H1 (cell line): ENCODE results near the gene RALGAPB. TPM values are rescaled to one million over a fixed set of nuclear protein-coding genes. Genes with fewer than 3 reads are reported as not detected.

Experiments used
- CTCF ChIA-PET: fragments of 300-600 bp; sonication (Branson Sonifier 250); formaldehyde crosslinking; loops from one replicate; lab custom pipeline; 2021; ENCODE audit not compliant: partially characterized antibody; lab: Charles Lee
- POLR2A ChIA-PET: fragments of 300-600 bp; sonication (Branson Sonifier 250); formaldehyde crosslinking; loops from one replicate; lab custom pipeline; 2021; ENCODE audit warnings: inconsistent platforms; ENCODE audit not compliant: partially characterized antibody; lab: Charles Lee
- DNase-seq, 2 experiments: peaks; one replicate each; pipeline versions ENCODE4 v3.0.0 to v3.0.0-alpha.2; 2010 to 2022; ENCODE audit warnings: low spot score in 2 of 2, low read depth in 1 of 2, mixed read lengths in 1 of 2
- FAIRE-seq: peaks from 2 replicates; lab custom pipeline; 2011; peaks lifted over from hg19 to GRCh38; lab: Jason Lieb, UNC
- H2AFZ ChIP-seq: 2 replicates; pipeline ENCODE4 v1.8.1; 2012; ENCODE audit warnings: low read length, inconsistent platforms
- H2AK5ac ChIP-seq: 2 replicates; pipeline ENCODE4 v1.6.1; 2013; ENCODE audit warnings: low read depth, low read length
- H2BK120ac ChIP-seq: replicated peaks from 2 replicates; pipeline ENCODE3; 2013; ENCODE audit warnings: low read depth, low read length, inconsistent platforms
- H2BK12ac ChIP-seq: 2 replicates; pipeline ENCODE4 v1.6.1; 2013; ENCODE audit warnings: low read depth, low read length
- H2BK15ac ChIP-seq: 2 replicates; pipeline ENCODE4 v1.6.1; 2013; ENCODE audit warnings: low read length
- H2BK20ac ChIP-seq: 2 replicates; pipeline ENCODE4 v1.6.1; 2013; ENCODE audit warnings: low read length
- H2BK5ac ChIP-seq: 2 replicates; pipeline ENCODE4 v1.6.1; 2013; ENCODE audit warnings: low read depth, low read length
- H3K14ac ChIP-seq: 2 replicates; pipeline ENCODE4 v1.6.1; 2013; ENCODE audit warnings: inconsistent platforms; ENCODE audit not compliant: insufficient read length
- H3K18ac ChIP-seq: 2 replicates; pipeline ENCODE4 v1.6.1; 2013; ENCODE audit warnings: low read length; ENCODE audit errors: extremely low read depth
- H3K23ac ChIP-seq: 2 replicates; pipeline ENCODE4 v1.6.1; 2013; ENCODE audit warnings: inconsistent platforms; ENCODE audit not compliant: insufficient read length
- H3K23me2 ChIP-seq: 2 replicates; pipeline ENCODE4 v1.6.1; 2013; ENCODE audit warnings: low read depth, low read length
- H3K27ac ChIP-seq: 2 replicates; pipeline ENCODE4 v1.6.1; 2011; ENCODE audit warnings: low read depth, low read length, inconsistent platforms
- H3K27me3 ChIP-seq, 4 experiments: replicated peaks in 1 of 4; 1 replicate in 1 of 4; 2 replicates in 3 of 4; pipeline versions ENCODE4 v1.6.1 to v1.8.1; 2011 to 2013; ENCODE audit warnings: low read length in 3 of 4, mild to moderate bottlenecking in 3 of 4, inconsistent platforms in 2 of 4, mixed read lengths in 2 of 4, moderate library complexity in 1 of 4; ENCODE audit not compliant: control insufficient read depth in 3 of 4, insufficient read depth in 3 of 4; ENCODE audit errors: extremely low read depth in 1 of 4
- H3K36me3 ChIP-seq, 4 experiments: 2 replicates each; pipeline versions ENCODE4 v1.6.1 to v1.8.1; 2011 to 2013; ENCODE audit warnings: mild to moderate bottlenecking in 4 of 4, low read length in 3 of 4, moderate library complexity in 2 of 4, control low read depth in 1 of 4, inconsistent platforms in 1 of 4; ENCODE audit not compliant: insufficient read depth in 4 of 4, control insufficient read depth in 2 of 4
- H3K4ac ChIP-seq: replicated peaks from 2 replicates; pipeline ENCODE3; 2013; ENCODE audit warnings: low read length, low read depth, mixed read lengths, inconsistent platforms; ENCODE audit not compliant: insufficient read length
- H3K4me1 ChIP-seq, 4 experiments: replicated peaks in 1 of 4; 1 replicate in 1 of 4; 2 replicates in 3 of 4; pipeline versions ENCODE4 v1.6.1 to v1.8.1; 2011 to 2013; ENCODE audit warnings: low read length in 3 of 4, inconsistent platforms in 2 of 4, mixed read lengths in 1 of 4; ENCODE audit not compliant: insufficient read depth in 4 of 4, control insufficient read depth in 3 of 4
- H3K4me2 ChIP-seq, 2 experiments: 2 replicates each; pipeline versions ENCODE4 v1.6.1 to v1.8.1; 2011 to 2013; ENCODE audit warnings: low read depth in 2 of 2, low read length in 2 of 2, control low read depth in 1 of 2, inconsistent platforms in 1 of 2, mild to moderate bottlenecking in 1 of 2; ENCODE audit not compliant: insufficient read depth in 1 of 2
- H3K4me3 ChIP-seq, 4 experiments: fragments of 200-600, 300-600 bp in 1 of 4; sonication (generic), shearing (Covaris generic), sonication (Bioruptor Twin) in 1 of 4; 2 replicates each; pipeline versions ENCODE4 v1.5.1 to v1.8.1; 2011 to 2016; ENCODE audit warnings: low read length in 4 of 4, low read depth in 3 of 4, control low read depth in 2 of 4, inconsistent platforms in 2 of 4, mild to moderate bottlenecking in 2 of 4, mixed read lengths in 1 of 4, moderate library complexity in 1 of 4; ENCODE audit not compliant: insufficient read depth in 2 of 4; ENCODE audit errors: extremely low read depth in 1 of 4
- H3K56ac ChIP-seq: replicated peaks from 2 replicates; pipeline ENCODE3; 2013; ENCODE audit warnings: low read depth, mild to moderate bottlenecking, mixed read lengths, low read length, inconsistent platforms; ENCODE audit not compliant: insufficient read length
- H3K79me1 ChIP-seq: 2 replicates; pipeline ENCODE4 v1.6.1; 2013; ENCODE audit warnings: low read depth, low read length, control low read depth
- H3K79me2 ChIP-seq, 2 experiments: 2 replicates each; pipeline versions ENCODE4 v1.6.1 to v1.8.1; 2012 to 2013; ENCODE audit warnings: low read length in 2 of 2, mild to moderate bottlenecking in 2 of 2, inconsistent platforms in 1 of 2; ENCODE audit not compliant: insufficient read depth in 2 of 2, control insufficient read depth in 1 of 2
- H3K9ac ChIP-seq, 4 experiments: replicated peaks in 1 of 4; 1 replicate in 1 of 4; 2 replicates in 3 of 4; pipeline versions ENCODE4 v1.6.1 to v1.8.1; 2011 to 2013; ENCODE audit warnings: low read depth in 3 of 4, low read length in 3 of 4, control low read depth in 2 of 4, mild to moderate bottlenecking in 2 of 4, moderate library complexity in 2 of 4, inconsistent platforms in 1 of 4; ENCODE audit errors: extremely low read depth in 1 of 4
- H3K9me3 ChIP-seq, 2 experiments: 2 replicates each; pipeline versions ENCODE4 v1.6.1 to v1.8.1; 2012 to 2013; ENCODE audit warnings: mild to moderate bottlenecking in 2 of 2, moderate library complexity in 2 of 2, control low read depth in 1 of 2, inconsistent platforms in 1 of 2, low read depth in 1 of 2, low read length in 1 of 2, mixed read lengths in 1 of 2; ENCODE audit not compliant: insufficient read depth in 2 of 2
- H4K20me1 ChIP-seq, 2 experiments: replicated peaks in 1 of 2; 2 replicates each; pipeline versions ENCODE3 to v1.8.1; 2011 to 2013; ENCODE audit warnings: inconsistent platforms in 2 of 2, low read length in 2 of 2, mild to moderate bottlenecking in 1 of 2; ENCODE audit not compliant: insufficient read depth in 2 of 2, control insufficient read depth in 1 of 2
- H4K5ac ChIP-seq: 2 replicates; pipeline ENCODE4 v1.6.1; 2013; ENCODE audit warnings: low read length, low read depth, mixed read lengths, inconsistent platforms; ENCODE audit not compliant: insufficient read length
- H4K8ac ChIP-seq: 2 replicates; pipeline ENCODE4 v1.8.0; 2013; ENCODE audit warnings: mild to moderate bottlenecking, moderate library complexity, low read length, inconsistent platforms; ENCODE audit not compliant: insufficient read depth; ENCODE audit errors: extremely low read depth
- H4K91ac ChIP-seq: replicated peaks from 2 replicates; pipeline ENCODE3; 2013; ENCODE audit warnings: low read length, mixed read lengths, inconsistent platforms; ENCODE audit not compliant: insufficient read length
- CHD1 ChIP-seq: IDR thresholded peaks from 2 replicates; pipeline ENCODE4 v1.6.1; 2012; ENCODE audit warnings: low read depth, low read length, improper control_type of control experiment
- CHD2 ChIP-seq: IDR thresholded peaks from 2 replicates; pipeline ENCODE4 v1.6.1; 2012; ENCODE audit warnings: low read length, improper control_type of control experiment
- EGR1 ChIP-seq: IDR thresholded peaks from 2 replicates; pipeline ENCODE4 v1.6.1; 2011; ENCODE audit warnings: low read depth, low read length, borderline replicate concordance
- NRF1 ChIP-seq: IDR thresholded peaks from 2 replicates; pipeline ENCODE4 v1.6.1; 2011; ENCODE audit warnings: mild to moderate bottlenecking, low read depth, low read length, improper control_type of control experiment
- TAF7 ChIP-seq: optimal IDR thresholded peaks from 2 replicates; pipeline ENCODE3; 2011; ENCODE audit warnings: low read depth, mild to moderate bottlenecking, inconsistent platforms, low read length, moderate library complexity, borderline replicate concordance
- WGBS, 2 experiments: shearing (Covaris generic) in 1 of 2; methylation state at CpG; one replicate each; pipeline versions ENCODE4 v1.1.6 to v1.1.7; 2013 to 2015; ENCODE audit warnings: low lambda C conversion rate in 2 of 2, mixed read lengths in 2 of 2, inconsistent platforms in 1 of 2, low coverage in 1 of 2, missing lambda C conversion rate in 1 of 2; ENCODE audit not compliant: insufficient replicate concordance in 2 of 2, insufficient coverage in 1 of 2, insufficient read length in 1 of 2; ENCODE audit errors: extremely low coverage in 1 of 2, missing lambda C conversion rate in 1 of 2; 5-methylcytosine and 5-hydroxymethylcytosine counted together
- polyA plus RNA-seq, 7 experiments: library from polyadenylated mRNA; depleted of rRNA in 3 of 7; stranded (reverse) in 5 of 7; unstranded in 2 of 7; fragments of >200 nt in 5 of 7; fragments of 200-250 nt in 2 of 7; gene quantifications; 1 replicate in 5 of 7; 2 replicates in 1 of 7; 4 replicates in 1 of 7; pipeline versions ENCODE4 v1.2.1 to v1.2.3, GENCODE V29; 2011 to 2013; ENCODE audit warnings: missing spikeins in 2 of 7, mixed read lengths in 2 of 7
- total RNA-seq: library from RNA; stranded (reverse); fragmentation: NEBNext Ultra II Directional; extraction: Animal tissue kit (Norgen Biotek cat#: 25700); gene quantifications from 2 replicates; pipeline ENCODE4 v1.2.1, GENCODE V29; 2021

RALGAPB gene
- total and polyA plus RNA-seq, 2 of the 8 experiments (the other 6 are each of a cell fraction or from before 2014, with no cell fraction given): 10.6 to 35.1 TPM

- Histone ChIP-seq H3K4me1 (peaks cover 0 to 4% (median 2%) of the 10 kb centered on the region in 4 experiments; a peak in 3 of 7 replicates), H3K27me3 (no peaks in the 10 kb centered on the region), H3K36me3 (peaks cover 79 to 100% (median 95%) of the 10 kb centered on the region in 4 experiments), H3K79me1 (peaks cover 36% of the 10 kb centered on the region), H4K20me1 (peaks cover 41 to 56% of the 10 kb centered on the region in 2 experiments), H3K27ac (no peak overlapping the region), H4K8ac (no peak overlapping the region), H3K4me2 (no peak overlapping the region), H2BK15ac (no peak overlapping the region), H3K79me2 (peaks cover 19 to 86% of the 10 kb centered on the region in 2 experiments), H2BK120ac (no peak overlapping the region), H4K91ac (no peak overlapping the region), H3K4me3 (no peak overlapping the region), H2BK5ac (no peak overlapping the region), H2AK5ac (no peak overlapping the region), H3K9ac (no peak overlapping the region), H3K14ac (no peak overlapping the region), H2AFZ (no peak overlapping the region), H3K4ac (no peak overlapping the region), H3K18ac (no peak overlapping the region), H2BK20ac (no peak overlapping the region), H2BK12ac (no peak overlapping the region), H3K23me2 (no peaks in the 10 kb centered on the region; the same call in 1 of the 2 replicates), H4K5ac (no peak overlapping the region), H3K9me3 (no peaks in the 10 kb centered on the region), H3K23ac (no peak overlapping the region), H3K56ac (no peak overlapping the region)
- DNase-seq: no peak
- 89% methylated on average over 5 of the region's 5 CpGs; no CpG with 5 or more reads in 1 of the 2 experiments for WGBS, 2 experiments
- FAIRE-seq: no peak
- POLR2A ChIA-PET: interaction anchor here (2.5 to 13.7 kb wide), 3 partner anchors 9 to 21 kb away, joined by 14 to 420 read pairs (median 285); no protein-coding TSS in a partner anchor
- CTCF ChIA-PET: interaction anchor here (2.1 kb wide), 1 partner anchor 90 kb away, joined by 5 read pairs; no protein-coding TSS in a partner anchor
- TF ChIP-seq NRF1: no peak
- TF ChIP-seq EGR1: no peak
- TF ChIP-seq TAF7: no peak
- TF ChIP-seq CHD1: no peak
- TF ChIP-seq CHD2: no peak
These were observed 45.0 kb upstream of the RALGAPB start for GRCh38 chr20:38427655-38428023.
